Amygdala (tissue), 56 donors: ENCODE results near the gene LCE2C.

ENCODE experiments used
- DNase-seq, 56 donors: peaks; one replicate each; lab custom pipeline; 2025; lab: John Stamatoyannopoulos, UW

LCE2C gene

GRCh38 chr1:152718238-152718637 is 43.2 kb downstream of the LCE2C start:
- DNase-seq, result no peak

GRCh38 chr1:152725261-152725660 is 50.2 kb downstream of the LCE2C start:
- DNase-seq, result no peak
